PC-3 (cell line): Measurements from ENCODE around the gene STYXL2.

Experiments used
- EZH2phosphoT487 ChIP-seq: fragments of 300-600 bp; sonication (generic); IDR thresholded peaks from 2 replicates; pipeline ENCODE4 v1.6.1; 2018; ENCODE audit warnings: mild to moderate bottlenecking, antibody characterized with exemption, low read length, borderline replicate concordance
- TF ChIP-seq, protein P1 (sequence below): fragments of 300-600 bp; sonication (generic); conservative IDR thresholded peaks from 2 replicates; pipeline ENCODE4 v1.5.1; 2017; ENCODE audit warnings: antibody characterized with exemption, low read depth, mild to moderate bottlenecking, low read length

DNA sequence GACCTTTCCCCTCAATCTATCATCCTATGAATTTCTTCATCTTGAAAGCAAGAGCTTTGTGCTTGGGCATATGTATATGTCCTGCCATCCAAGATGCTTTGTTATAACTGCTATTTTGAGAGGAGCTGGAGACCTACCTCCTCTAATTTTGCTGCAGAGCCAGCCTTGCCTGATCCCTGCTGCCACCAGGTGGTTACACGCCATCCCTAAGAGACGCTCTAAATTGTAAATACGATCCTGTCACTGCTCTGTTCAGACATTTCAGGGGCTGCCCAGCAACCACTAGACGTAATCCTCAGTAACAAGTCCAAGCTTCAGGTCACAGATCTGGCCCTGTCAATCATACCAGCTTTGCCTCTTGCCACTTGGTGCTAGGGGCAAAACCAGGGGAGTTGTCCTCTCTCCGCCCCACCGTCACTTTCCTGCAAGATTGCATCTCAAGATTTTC is 36.6 kb upstream of the STYXL2 start:
- TF ChIP-seq, protein P1, sequence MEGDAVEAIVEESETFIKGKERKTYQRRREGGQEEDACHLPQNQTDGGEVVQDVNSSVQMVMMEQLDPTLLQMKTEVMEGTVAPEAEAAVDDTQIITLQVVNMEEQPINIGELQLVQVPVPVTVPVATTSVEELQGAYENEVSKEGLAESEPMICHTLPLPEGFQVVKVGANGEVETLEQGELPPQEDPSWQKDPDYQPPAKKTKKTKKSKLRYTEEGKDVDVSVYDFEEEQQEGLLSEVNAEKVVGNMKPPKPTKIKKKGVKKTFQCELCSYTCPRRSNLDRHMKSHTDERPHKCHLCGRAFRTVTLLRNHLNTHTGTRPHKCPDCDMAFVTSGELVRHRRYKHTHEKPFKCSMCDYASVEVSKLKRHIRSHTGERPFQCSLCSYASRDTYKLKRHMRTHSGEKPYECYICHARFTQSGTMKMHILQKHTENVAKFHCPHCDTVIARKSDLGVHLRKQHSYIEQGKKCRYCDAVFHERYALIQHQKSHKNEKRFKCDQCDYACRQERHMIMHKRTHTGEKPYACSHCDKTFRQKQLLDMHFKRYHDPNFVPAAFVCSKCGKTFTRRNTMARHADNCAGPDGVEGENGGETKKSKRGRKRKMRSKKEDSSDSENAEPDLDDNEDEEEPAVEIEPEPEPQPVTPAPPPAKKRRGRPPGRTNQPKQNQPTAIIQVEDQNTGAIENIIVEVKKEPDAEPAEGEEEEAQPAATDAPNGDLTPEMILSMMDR = peak; percentile 83
- TF ChIP-seq EZH2phosphoT487 = no peak
